Measurements from ENCODE around the gene GRM5. TPM values are rescaled to one million over a fixed set of nuclear protein-coding genes. Genes with fewer than 3 reads are reported as not detected.
"Not testable (repeated sequence)": the region's sequence is repeated elsewhere in the genome, so short reads cannot be mapped to it uniquely, and the experiment has no call there.

GRM5 gene
- total RNA-seq, 4 donors from 2014 or later, result not detected

DNA sequence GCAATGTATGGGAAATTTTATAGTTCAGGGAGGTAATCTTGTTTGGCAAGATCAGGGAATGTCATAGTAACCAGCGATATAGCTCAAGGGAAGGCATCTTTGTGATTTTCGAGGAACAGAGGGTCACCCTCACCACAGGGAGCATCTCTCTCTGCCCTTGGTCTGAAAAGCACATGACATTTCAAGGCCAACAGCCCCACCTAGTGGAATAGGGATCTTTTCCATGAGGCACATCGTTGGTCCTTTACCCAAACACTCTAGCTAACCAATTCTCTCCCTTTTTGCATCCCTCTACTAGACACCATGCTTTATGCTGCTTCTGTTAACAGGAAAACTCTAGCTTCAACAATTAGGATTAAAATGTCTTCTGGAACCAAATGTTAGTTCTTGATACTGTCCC lies 179.0 kb downstream of the GRM5 start:
- Histone ChIP-seq H3K36me3 (no peaks in the 10 kb centered on the region), H3K9me3 (peaks cover 0 to 22% (median 0%) of the 10 kb centered on the region in 3 donors), H3K27ac (no peak overlapping the region), H3K27me3 (no peaks in the 10 kb centered on the region), H3K4me3 (no peak overlapping the region), H3K4me1 (no peaks in the 10 kb centered on the region)
- TF ChIP-seq POLR2A (IDR thresholded peaks at IDR 0.05) (no peak), POLR2AphosphoS5 (IDR thresholded peaks at IDR 0.05) (no peak), EP300 (IDR thresholded peaks at IDR 0.05) (no peak)
- TF ChIP-seq, protein P1, sequence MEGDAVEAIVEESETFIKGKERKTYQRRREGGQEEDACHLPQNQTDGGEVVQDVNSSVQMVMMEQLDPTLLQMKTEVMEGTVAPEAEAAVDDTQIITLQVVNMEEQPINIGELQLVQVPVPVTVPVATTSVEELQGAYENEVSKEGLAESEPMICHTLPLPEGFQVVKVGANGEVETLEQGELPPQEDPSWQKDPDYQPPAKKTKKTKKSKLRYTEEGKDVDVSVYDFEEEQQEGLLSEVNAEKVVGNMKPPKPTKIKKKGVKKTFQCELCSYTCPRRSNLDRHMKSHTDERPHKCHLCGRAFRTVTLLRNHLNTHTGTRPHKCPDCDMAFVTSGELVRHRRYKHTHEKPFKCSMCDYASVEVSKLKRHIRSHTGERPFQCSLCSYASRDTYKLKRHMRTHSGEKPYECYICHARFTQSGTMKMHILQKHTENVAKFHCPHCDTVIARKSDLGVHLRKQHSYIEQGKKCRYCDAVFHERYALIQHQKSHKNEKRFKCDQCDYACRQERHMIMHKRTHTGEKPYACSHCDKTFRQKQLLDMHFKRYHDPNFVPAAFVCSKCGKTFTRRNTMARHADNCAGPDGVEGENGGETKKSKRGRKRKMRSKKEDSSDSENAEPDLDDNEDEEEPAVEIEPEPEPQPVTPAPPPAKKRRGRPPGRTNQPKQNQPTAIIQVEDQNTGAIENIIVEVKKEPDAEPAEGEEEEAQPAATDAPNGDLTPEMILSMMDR (IDR thresholded peaks at IDR 0.05), result no peak
- no peak for ATAC-seq
- 49 to 51% methylated on average over 3 of the region's 3 CpGs for WGBS, 2 donors (ENCODE audit: low coverage in 1 of 2)

DNA sequence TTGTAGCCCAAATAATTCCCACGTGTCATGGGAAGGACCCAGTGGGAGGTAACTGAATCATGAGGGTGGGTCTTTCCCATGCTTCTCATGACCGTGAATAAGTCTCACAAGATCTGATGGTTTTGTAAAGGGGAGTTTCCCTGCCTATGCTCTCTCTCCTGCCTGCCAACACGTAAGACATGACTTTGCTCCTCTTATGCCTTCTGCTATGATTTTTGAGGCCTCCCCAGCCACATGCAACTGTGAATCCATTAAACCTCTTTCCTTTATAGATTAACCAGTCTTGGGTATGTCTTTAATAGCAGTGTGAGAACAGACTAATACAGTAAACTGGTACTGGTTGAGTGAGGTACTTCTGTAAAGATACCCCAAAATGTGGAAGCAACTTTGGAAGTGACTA lies 183.0 kb downstream of the GRM5 start:
- ATAC-seq, H3K36me3 ChIP-seq, H3K4me3 ChIP-seq, H3K27ac ChIP-seq, H3K27me3 ChIP-seq, H3K4me1 ChIP-seq: not testable (repeated sequence)
- peaks cover 0 to 22% (median 0%) of the 10 kb centered on the region in 3 donors for H3K9me3 ChIP-seq
- 57 to 92% methylated on average over 3 of the region's 3 CpGs for WGBS, 2 donors (ENCODE audit: low coverage in 1 of 2)

DNA sequence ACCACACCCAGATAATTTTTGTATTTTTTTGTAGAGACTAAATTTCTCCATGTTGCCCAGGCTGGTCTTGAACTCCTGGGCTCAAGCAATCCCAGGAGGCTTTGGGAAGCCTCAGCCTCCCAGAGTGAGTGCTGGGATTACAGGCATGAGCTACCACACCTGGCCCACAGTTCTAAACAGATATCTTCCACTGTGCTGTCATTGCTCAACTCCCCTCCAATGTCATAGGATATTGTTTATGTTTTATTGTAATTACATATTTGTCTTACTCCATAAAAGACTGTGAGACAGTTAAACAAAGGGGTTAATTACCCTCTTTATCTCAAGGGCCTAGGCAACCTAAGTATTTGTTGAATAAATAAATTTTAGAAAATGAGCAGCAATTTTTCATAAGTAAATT lies 204.2 kb downstream of the GRM5 start:
- Histone ChIP-seq H3K4me3 (no peak overlapping the region), H3K36me3 (no peaks in the 10 kb centered on the region), H3K27ac (no peak overlapping the region), H3K27me3 (no peaks in the 10 kb centered on the region), H3K9me3 (no peaks in the 10 kb centered on the region), H3K4me1 (no peaks in the 10 kb centered on the region)
- TF ChIP-seq, protein P1 (IDR thresholded peaks at IDR 0.05), result no peak
- TF ChIP-seq POLR2A (IDR thresholded peaks at IDR 0.05) (no peak), POLR2AphosphoS5 (IDR thresholded peaks at IDR 0.05) (no peak), EP300 (IDR thresholded peaks at IDR 0.05) (no peak)
- no peak for ATAC-seq

DNA sequence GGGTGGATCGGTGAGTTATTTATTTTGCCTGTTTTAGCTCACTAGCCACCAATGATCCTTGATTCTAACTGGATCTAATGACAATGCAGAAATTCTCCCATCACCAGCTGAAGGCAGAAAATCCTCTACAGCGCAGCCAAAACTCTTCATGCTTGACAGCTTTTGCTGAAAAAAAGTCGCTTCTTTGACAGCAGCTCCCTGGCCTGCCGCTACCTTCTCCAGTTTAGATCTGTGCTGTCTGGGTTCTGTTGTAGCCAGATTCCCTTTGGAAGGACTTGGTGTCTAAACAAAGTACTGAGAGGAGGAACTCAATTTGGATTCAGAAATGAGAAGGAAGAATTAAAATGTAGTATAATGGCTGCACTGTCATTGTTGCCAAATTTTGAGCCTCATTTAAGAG lies 205.4 kb downstream of the GRM5 start:
- WGBS, 2 donors (ENCODE audit: low coverage in 1 of 2), result 40 to 60% methylated on average over 1 of the region's 4 CpGs
- H3K36me3 ChIP-seq, H3K4me3 ChIP-seq, H3K27me3 ChIP-seq, H3K4me1 ChIP-seq, H3K9me3 ChIP-seq, H3K27ac ChIP-seq, ATAC-seq: not testable (repeated sequence)

DNA sequence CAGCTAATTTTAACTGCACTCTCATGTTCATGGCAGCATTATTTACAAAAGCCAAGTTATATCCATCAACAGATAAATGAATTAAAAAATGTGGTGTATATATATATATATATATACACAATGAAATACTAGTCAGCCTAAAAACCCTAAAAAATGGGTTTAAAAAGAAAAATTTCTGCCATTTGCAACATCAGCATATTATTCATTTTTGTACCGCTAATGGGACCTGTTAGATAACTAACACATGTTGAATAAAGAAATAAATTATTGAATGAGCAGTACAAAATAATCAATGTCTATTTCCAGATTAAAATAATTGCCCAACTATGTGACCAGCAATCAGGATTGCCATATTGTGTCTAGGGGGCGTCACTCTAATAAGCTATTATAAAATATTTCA lies 211.8 kb downstream of the GRM5 start:
- 82 to 94% methylated on average over 2 of the region's 2 CpGs for WGBS, 2 donors (ENCODE audit: low coverage in 1 of 2)
- H3K4me1 ChIP-seq, H3K4me3 ChIP-seq, H3K27ac ChIP-seq, H3K36me3 ChIP-seq, H3K9me3 ChIP-seq, ATAC-seq, H3K27me3 ChIP-seq: not testable (repeated sequence)

DNA sequence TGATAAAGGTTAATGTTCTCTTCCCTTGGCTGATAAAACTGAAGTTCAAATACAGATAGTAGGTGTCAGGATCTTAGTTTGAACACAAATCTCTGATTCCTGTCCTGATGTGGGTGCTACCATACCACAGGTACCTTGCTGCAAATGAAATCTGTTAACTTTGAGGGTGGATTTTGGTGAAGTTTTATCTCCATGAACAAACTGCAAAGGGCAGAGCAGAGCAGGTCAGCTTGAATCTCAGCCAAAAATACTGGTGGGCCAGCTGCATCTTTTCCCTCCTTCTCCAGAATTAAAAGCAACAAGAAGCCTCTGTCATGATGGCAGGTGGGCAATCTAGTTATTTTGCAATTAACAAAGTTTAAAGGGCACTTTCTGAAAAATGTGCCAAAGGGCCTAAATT lies 214.2 kb downstream of the GRM5 start:
- H3K9me3 ChIP-seq, H3K4me3 ChIP-seq, H3K4me1 ChIP-seq, H3K27ac ChIP-seq, H3K27me3 ChIP-seq, H3K36me3 ChIP-seq, ATAC-seq: not testable (repeated sequence)

DNA sequence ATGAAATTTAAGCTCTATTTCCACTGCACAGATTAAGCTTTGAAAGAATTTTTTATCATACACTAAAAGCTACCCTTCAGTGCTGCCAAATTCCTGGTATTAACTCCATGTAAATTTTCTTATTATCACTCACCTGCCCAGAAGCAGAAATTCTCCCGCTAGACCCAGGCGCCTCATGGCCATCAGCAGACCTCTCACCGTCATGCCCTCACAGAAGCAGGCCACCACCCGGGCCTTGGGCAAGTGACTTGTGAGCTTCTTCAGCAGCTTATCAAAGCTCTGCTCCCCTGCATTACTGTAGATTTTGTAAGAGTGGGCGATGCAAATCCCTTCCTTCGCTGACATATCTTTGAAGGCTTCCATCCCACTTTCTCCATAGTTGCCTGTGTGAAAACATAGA lies 216.0 kb downstream of the GRM5 start:
- H3K4me3 ChIP-seq, H3K27me3 ChIP-seq, ATAC-seq, H3K4me1 ChIP-seq, H3K9me3 ChIP-seq, H3K27ac ChIP-seq, H3K36me3 ChIP-seq: not testable (repeated sequence)
- WGBS, 2 donors (ENCODE audit: low coverage in 1 of 2), result 98 to 100% methylated on average over 2 to 4 of the region's 6 CpGs

DNA sequence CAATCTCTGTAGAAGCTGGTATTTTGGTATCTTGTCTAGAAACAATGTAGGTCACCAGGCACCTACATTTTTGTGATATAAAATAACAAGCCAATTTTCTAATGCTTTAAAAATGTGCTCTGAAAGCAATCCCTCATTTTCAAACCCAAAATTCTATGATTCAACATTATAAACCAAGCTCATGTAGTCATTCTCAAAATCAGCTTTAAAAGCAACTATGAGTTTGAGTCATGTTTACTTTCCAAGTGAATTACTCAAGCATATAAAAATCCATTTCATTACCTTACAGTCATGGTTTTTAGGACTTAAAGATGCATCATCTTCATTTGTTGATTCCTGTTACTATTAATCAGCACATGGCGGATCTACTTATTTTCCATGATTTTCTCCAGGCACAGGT lies 216.4 kb downstream of the GRM5 start:
- H3K4me1 ChIP-seq, result no peaks in the 10 kb centered on the region
- no peaks in the 10 kb centered on the region for H3K36me3 ChIP-seq
- no peaks in the 10 kb centered on the region for H3K9me3 ChIP-seq
- no peaks in the 10 kb centered on the region for H3K27me3 ChIP-seq
- 77 to 86% methylated on average over 1 of the region's 1 CpG for WGBS, 2 donors (ENCODE audit: low coverage in 1 of 2)
- ATAC-seq, result no peak
- H3K4me3 ChIP-seq, result no peak overlapping the region
- no peak overlapping the region for H3K27ac ChIP-seq
- no peak for TF ChIP-seq EP300 (IDR thresholded peaks at IDR 0.05)
- TF ChIP-seq POLR2AphosphoS5 (IDR thresholded peaks at IDR 0.05), result no peak
- TF ChIP-seq, protein P1 (IDR thresholded peaks at IDR 0.05), result no peak
- TF ChIP-seq POLR2A (IDR thresholded peaks at IDR 0.05), result no peak

DNA sequence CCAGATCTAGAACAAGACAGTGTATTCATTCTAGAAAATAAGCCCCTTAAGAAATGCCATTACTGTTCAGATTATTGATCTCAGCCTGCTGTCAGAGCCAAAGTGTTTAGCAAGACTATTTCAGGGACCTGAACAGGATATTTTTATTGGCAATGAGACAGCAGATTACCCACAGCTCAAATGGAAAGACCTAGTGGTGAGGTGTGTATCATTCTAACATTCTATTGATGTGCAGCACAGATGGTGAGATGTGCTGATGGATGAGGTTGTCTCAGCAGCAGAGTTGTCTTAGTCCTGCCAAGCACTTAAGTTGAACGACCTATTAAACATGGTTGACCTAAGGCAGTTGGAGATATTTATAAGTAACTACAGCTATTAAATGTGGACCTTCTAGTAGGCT lies 219.5 kb downstream of the GRM5 start:
- not testable (repeated sequence) for H3K27ac ChIP-seq, H3K4me1 ChIP-seq
- 8 to 40% methylated on average over 1 of the region's 1 CpG for WGBS, 2 donors (ENCODE audit: low coverage in 1 of 2)

DNA sequence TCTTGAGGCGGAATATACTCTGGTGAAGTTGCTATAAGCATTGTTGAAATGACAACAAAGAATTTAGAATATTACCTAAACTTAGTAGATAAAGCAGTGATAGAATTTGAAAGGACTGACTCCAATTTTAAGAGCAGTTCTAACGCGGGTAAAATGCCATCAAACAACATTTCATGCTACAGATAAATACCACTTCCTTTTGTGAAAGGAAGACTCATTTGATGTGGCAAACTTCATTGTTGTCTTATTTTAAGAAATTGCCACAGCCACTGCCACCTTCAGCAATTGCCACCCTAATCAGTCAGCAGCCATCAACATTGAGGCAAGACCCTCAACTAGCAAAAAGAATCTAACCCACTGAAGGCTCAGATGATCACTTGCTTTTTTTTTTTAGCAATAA lies 220.8 kb downstream of the GRM5 start:
- WGBS, 2 donors (ENCODE audit: low coverage in 1 of 2), result 87 to 88% methylated on average over 3 of the region's 3 CpGs
- H3K9me3 ChIP-seq, ATAC-seq, H3K36me3 ChIP-seq, H3K27me3 ChIP-seq, H3K27ac ChIP-seq, H3K4me3 ChIP-seq, H3K4me1 ChIP-seq: not testable (repeated sequence)

More for the DNA sequence above, 219.5 kb downstream of the GRM5 start:
- ATAC-seq, H3K27me3 ChIP-seq, H3K4me3 ChIP-seq, H3K9me3 ChIP-seq, H3K36me3 ChIP-seq: not testable (repeated sequence)
